GM19328 (cell line): ENCODE measurements around the gene TMSB10.
A peak's percentile ranks its signal among the peaks of the same experiment; 100 is the strongest.
"Not testable (repeated sequence)": the region's sequence is repeated elsewhere in the genome, so short reads cannot be mapped to it uniquely, and the experiment has no call there.

Experiments
- ATAC-seq: cut with Tn5 transposase; IDR thresholded peaks from one replicate; pipeline ENCODE4 v1.9.1; 2021; ENCODE audit warnings: mild to moderate bottlenecking, moderate library complexity; ENCODE audit not compliant: unreplicated experiment

TMSB10 gene

GRCh38 chr2:84900971-84901370 lies 4.5 kb upstream of the TMSB10 start:
- no peak for ATAC-seq

GRCh38 chr2:84901593-84902120 lies 3.8 kb upstream of the TMSB10 start:
- ATAC-seq: no peak

GRCh38 chr2:84902526-84902925 lies 2.9 kb upstream of the TMSB10 start:
- ATAC-seq: no peak

- no peak for ATAC-seq
Measured at GRCh38 chr2:84904151-84904550, 1.3 kb upstream of the TMSB10 start.

- no peak for ATAC-seq
Measured at GRCh38 chr2:84904717-84905174, 710 bp upstream of the TMSB10 start.

GRCh38 chr2:84906108-84906899 lies 848 bp downstream of the TMSB10 start:
- ATAC-seq: peak; percentile 14

GRCh38 chr2:84906900-84907714 lies 1.7 kb downstream of the TMSB10 start:
- peak; percentile 36 for ATAC-seq

GRCh38 chr2:84908948-84909713 lies 3.7 kb downstream of the TMSB10 start:
- no peak for ATAC-seq

- ATAC-seq: no peak
Measured at GRCh38 chr2:84911135-84911678, 5.8 kb downstream of the TMSB10 start.

GRCh38 chr2:84912984-84913383 lies 7.5 kb downstream of the TMSB10 start:
- ATAC-seq: no peak

GRCh38 chr2:84914334-84914733 lies 8.9 kb downstream of the TMSB10 start:
- ATAC-seq: no peak

GRCh38 chr2:84915675-84916074 lies 10.2 kb downstream of the TMSB10 start:
- not testable (repeated sequence) for ATAC-seq

- not testable (repeated sequence) for ATAC-seq
Measured at GRCh38 chr2:84917821-84918220, 12.4 kb downstream of the TMSB10 start.

GRCh38 chr2:84918430-84918829 lies 13.0 kb downstream of the TMSB10 start:
- ATAC-seq: no peak

GRCh38 chr2:84919885-84920580 lies 14.6 kb downstream of the TMSB10 start:
- ATAC-seq: peak; percentile 42

GRCh38 chr2:84923009-84923408 lies 17.6 kb downstream of the TMSB10 start:
- ATAC-seq: no peak

- ATAC-seq: no peak
Measured at GRCh38 chr2:84924173-84925106, 19.0 kb downstream of the TMSB10 start.

- ATAC-seq: no peak
Measured at GRCh38 chr2:84925336-84925723, 19.9 kb downstream of the TMSB10 start.
